ENCODE data around the gene PPP1R26. TPM values are rescaled to one million over a fixed set of nuclear protein-coding genes. Genes with fewer than 3 reads are reported as not detected.
"Not testable (repeated sequence)": the region's sequence is repeated elsewhere in the genome, so short reads cannot be mapped to it uniquely, and the experiment has no call there.

PPP1R26 gene
- total and polyA plus RNA-seq, 4 donors, result 16.1 to 37.8 (median 28.4) TPM

DNA sequence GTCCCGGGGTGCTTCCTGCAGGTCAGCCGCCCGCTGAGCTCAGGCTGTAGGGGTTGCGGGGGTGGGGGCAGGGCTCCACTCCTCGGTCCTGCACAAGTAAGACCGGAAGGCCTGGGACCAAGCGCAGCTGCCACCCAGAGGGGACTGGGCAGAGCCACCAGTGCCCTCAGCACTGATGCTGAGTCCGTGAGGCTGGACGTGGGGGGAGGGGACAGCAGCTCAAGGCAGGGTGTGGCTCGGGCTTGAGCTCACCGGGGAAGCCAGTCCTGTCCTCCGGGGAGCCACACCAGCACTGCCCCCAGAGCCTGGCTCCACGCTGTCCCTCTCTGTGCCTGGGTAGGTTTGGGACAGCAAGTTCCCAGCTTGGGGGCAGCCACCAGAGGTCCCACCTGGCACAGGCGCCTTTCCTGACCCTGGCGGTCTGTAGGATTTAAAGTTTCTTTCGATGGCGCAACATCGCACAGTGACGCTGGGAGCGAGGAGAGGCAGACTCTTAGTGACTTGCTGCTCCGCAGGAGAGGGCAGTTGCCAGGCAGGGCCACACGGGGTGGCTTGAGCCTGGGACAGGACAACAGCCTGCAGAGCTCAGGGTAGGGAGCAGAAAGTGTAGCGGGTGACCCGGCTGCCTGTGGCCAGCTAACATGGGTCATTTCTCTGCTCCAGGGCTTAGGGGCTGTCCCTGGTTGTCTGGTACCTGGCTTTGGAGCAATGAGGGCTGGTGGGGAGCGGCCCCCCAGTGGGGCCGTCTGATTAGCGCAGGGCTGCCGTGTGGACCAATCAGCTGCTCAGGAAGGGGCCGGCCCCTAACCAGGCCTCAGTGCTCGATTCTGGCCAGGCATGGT is 47.4 kb downstream of the PPP1R26 start:
- H3K36me3 ChIP-seq (ENCODE audit: control insufficient read depth, insufficient read depth, low read length), result no peaks in the 10 kb centered on the region
- DNase-seq (ENCODE audit: low read depth in 4 of 6, low spot score in 6 of 6), result no peak
- H3K4me1 ChIP-seq (ENCODE audit: control insufficient read depth, insufficient read depth, low read length), result no peaks in the 10 kb centered on the region
- 71% methylated on average over 30 of the region's 30 CpGs for WGBS (ENCODE audit: insufficient coverage)
- no peaks in the 10 kb centered on the region for H3K27me3 ChIP-seq (ENCODE audit: control insufficient read depth, insufficient read depth, low read length)
- H3K9me3 ChIP-seq (ENCODE audit: control insufficient read depth, insufficient read depth, low read length), result no peaks in the 10 kb centered on the region
- no peak overlapping the region for H3K27ac ChIP-seq (ENCODE audit: low read depth, low read length)
- no peak overlapping the region for H3K4me3 ChIP-seq (ENCODE audit: low read depth, low read length)

DNA sequence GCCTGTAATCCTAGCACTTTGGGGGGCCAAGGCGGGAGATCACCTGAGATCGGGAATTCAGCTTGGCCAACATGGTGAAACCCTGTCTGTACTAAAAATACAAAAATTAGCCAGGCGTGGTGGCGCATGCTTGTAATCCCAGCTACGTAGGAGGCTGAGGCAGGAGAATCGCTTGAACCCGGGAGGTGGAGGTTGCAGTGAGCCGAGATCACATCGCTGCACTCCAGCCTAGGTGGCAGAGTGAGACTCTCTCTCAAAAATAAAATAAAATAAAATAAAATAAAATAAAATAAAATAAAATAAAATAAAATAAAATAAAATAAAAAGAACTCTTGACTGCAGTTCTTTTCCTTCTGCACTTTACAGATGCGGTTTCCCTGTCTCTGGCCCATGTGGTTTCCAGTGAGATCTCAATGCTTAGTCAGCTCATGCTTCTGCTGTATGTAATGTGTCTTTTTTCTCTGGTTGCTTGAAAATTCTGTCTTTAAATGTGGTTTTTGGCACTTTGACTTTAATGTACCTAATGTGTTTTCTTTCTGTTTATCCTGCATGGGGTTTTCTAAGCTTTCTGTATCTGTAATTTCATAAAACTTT is 49.4 kb downstream of the PPP1R26 start:
- H3K4me3 ChIP-seq (ENCODE audit: low read depth, low read length); H3K4me1 ChIP-seq (ENCODE audit: control insufficient read depth, insufficient read depth, low read length); H3K36me3 ChIP-seq (ENCODE audit: control insufficient read depth, insufficient read depth, low read length); H3K27ac ChIP-seq (ENCODE audit: low read depth, low read length); H3K9me3 ChIP-seq (ENCODE audit: control insufficient read depth, insufficient read depth, low read length); DNase-seq (ENCODE audit: low read depth in 4 of 6, low spot score in 6 of 6); H3K27me3 ChIP-seq (ENCODE audit: control insufficient read depth, insufficient read depth, low read length): not testable (repeated sequence)
- WGBS (ENCODE audit: insufficient coverage), result 90% methylated on average over 2 of the region's 10 CpGs

DNA sequence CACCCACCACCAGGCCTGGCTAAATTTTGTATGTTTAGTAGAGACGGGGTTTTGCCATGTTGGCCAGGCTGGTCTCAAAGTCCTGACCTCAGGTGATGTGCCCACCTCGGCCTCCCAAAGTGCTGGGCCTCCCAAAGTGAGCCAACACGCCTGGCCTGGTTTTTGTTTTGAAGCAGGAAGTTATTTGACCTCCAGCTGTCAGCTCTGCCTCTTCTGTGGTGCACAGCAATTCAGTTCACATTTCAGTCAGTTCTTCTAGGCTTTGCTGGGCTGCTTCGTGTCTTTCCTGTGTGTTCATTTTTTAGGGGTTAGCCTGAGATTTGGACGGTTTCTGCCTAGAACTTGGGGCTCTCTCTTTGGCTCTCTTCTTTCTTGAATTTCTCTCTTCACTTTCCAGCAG is 50.6 kb downstream of the PPP1R26 start:
- H3K36me3 ChIP-seq (ENCODE audit: control insufficient read depth, insufficient read depth, low read length), result no peaks in the 10 kb centered on the region
- H3K27me3 ChIP-seq (ENCODE audit: control insufficient read depth, insufficient read depth, low read length), result no peaks in the 10 kb centered on the region
- WGBS (ENCODE audit: insufficient coverage), result 84% methylated on average over 5 of the region's 5 CpGs
- H3K4me1 ChIP-seq (ENCODE audit: control insufficient read depth, insufficient read depth, low read length), result no peaks in the 10 kb centered on the region
- DNase-seq (ENCODE audit: low read depth in 4 of 6, low spot score in 6 of 6), result no peak
- H3K4me3 ChIP-seq (ENCODE audit: low read depth, low read length), result no peak overlapping the region
- H3K9me3 ChIP-seq (ENCODE audit: control insufficient read depth, insufficient read depth, low read length), result no peaks in the 10 kb centered on the region
- H3K27ac ChIP-seq (ENCODE audit: low read depth, low read length), result no peak overlapping the region

DNA sequence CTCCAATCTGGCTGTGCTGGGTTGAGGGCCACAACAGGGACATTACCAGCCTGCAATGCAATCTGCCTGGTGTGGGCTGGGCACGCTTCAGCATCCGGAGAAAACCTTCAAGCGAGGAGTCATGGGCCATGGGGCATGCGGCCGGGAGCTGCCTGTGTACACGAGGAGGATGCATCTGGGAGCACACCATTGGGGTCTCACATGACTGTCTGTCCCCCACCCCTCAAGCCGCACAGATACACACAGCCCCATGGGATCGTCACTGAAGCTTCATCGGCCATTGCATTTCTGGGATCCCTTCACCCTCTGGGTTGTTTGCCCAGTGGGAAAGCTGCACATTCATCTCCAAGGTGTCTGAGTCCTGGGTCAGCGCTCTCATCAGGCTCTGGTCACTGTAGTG is 51.5 kb downstream of the PPP1R26 start:
- H3K4me3 ChIP-seq (ENCODE audit: low read depth, low read length), result no peak overlapping the region
- no peak overlapping the region for H3K27ac ChIP-seq (ENCODE audit: low read depth, low read length)
- no peaks in the 10 kb centered on the region for H3K27me3 ChIP-seq (ENCODE audit: control insufficient read depth, insufficient read depth, low read length)
- 89% methylated on average over 10 of the region's 10 CpGs for WGBS (ENCODE audit: insufficient coverage)
- no peaks in the 10 kb centered on the region for H3K4me1 ChIP-seq (ENCODE audit: control insufficient read depth, insufficient read depth, low read length)
- DNase-seq (ENCODE audit: low read depth in 4 of 6, low spot score in 6 of 6), result no peak
- H3K9me3 ChIP-seq (ENCODE audit: control insufficient read depth, insufficient read depth, low read length), result no peaks in the 10 kb centered on the region
- H3K36me3 ChIP-seq (ENCODE audit: control insufficient read depth, insufficient read depth, low read length), result no peaks in the 10 kb centered on the region

DNA sequence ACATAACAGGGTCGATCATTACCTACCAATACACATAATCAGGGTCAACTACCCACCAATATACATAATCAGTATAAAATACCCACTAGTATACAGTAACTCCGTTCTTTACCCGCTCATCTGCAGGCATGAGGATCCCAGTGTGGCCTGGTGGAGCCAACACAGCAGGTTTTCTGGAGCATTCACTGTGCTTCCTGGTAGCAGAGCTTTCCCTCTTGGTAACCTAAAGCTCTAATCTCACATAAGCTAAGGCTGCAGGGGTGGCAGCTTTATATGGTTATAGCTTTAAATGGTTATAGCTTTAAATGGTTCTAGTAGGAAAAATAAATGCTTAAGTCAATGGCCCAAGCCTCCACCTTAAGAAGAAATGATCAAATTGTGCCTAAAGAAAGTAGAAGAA is 53.5 kb downstream of the PPP1R26 start:
- WGBS (ENCODE audit: insufficient coverage), result 81% methylated on average over 3 of the region's 3 CpGs
- no peaks in the 10 kb centered on the region for H3K9me3 ChIP-seq (ENCODE audit: control insufficient read depth, insufficient read depth, low read length)
- no peak overlapping the region for H3K4me3 ChIP-seq (ENCODE audit: low read depth, low read length)
- H3K4me1 ChIP-seq (ENCODE audit: control insufficient read depth, insufficient read depth, low read length), result no peaks in the 10 kb centered on the region
- H3K36me3 ChIP-seq (ENCODE audit: control insufficient read depth, insufficient read depth, low read length), result no peaks in the 10 kb centered on the region
- H3K27me3 ChIP-seq (ENCODE audit: control insufficient read depth, insufficient read depth, low read length), result no peaks in the 10 kb centered on the region
- H3K27ac ChIP-seq (ENCODE audit: low read depth, low read length), result no peak overlapping the region
- peak in 1 of 6 donors; percentile 51 for DNase-seq (ENCODE audit: low read depth in 4 of 6, low spot score in 6 of 6)

DNA sequence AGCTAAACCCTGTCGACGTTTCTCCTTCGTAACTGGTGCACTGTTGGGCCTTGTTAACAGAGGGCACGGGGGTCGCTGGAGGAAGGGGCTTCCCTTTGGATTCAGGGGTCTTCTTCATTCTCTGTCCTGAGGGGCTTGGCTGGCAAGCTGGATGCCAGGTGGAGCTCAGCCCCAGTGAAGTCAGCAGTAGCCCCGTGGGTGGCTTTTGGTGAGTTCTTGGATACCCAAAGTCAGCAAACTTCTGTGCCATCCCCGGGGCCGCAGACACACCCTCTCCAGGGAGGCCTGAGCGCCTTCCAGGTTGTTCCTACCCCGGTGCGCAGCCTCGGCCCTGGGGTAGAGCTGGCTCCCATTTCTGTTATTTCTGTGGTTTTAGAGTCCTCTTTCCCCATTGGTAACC is 54.1 kb downstream of the PPP1R26 start:
- no peak overlapping the region for H3K4me3 ChIP-seq (ENCODE audit: low read depth, low read length)
- WGBS (ENCODE audit: insufficient coverage), result 90% methylated on average over 12 of the region's 12 CpGs
- H3K36me3 ChIP-seq (ENCODE audit: control insufficient read depth, insufficient read depth, low read length), result no peaks in the 10 kb centered on the region
- H3K9me3 ChIP-seq (ENCODE audit: control insufficient read depth, insufficient read depth, low read length), result no peaks in the 10 kb centered on the region
- H3K27ac ChIP-seq (ENCODE audit: low read depth, low read length), result no peak overlapping the region
- DNase-seq (ENCODE audit: low read depth in 4 of 6, low spot score in 6 of 6), result no peak
- H3K27me3 ChIP-seq (ENCODE audit: control insufficient read depth, insufficient read depth, low read length), result no peaks in the 10 kb centered on the region
- no peaks in the 10 kb centered on the region for H3K4me1 ChIP-seq (ENCODE audit: control insufficient read depth, insufficient read depth, low read length)

DNA sequence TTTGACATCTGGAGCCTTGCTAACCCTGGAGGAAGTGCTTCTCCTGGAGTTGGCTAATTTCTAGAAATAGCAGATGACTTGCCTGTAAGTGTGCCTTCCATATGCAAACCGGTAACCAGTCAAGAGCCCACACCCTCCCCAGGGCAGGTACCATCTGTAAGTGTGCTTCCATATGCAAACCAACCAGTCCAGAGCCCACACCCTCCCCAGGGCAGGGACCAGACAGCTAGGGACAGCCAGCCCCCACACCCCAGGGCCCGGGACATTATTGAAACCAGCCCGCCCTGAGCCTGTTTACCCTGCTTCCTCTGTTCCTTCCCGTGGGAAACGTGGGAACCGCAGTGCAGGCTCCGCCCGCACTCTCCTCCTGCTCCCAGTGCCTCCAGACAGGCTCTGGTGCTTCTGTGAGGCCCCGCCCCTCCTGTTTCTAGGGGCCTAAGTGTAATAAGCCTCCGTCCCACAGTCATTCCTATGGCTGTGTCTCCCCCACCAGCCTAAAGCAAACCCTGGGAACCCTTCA is 54.7 kb downstream of the PPP1R26 start:
- H3K27me3 ChIP-seq (ENCODE audit: control insufficient read depth, insufficient read depth, low read length); H3K36me3 ChIP-seq (ENCODE audit: control insufficient read depth, insufficient read depth, low read length); H3K9me3 ChIP-seq (ENCODE audit: control insufficient read depth, insufficient read depth, low read length); DNase-seq (ENCODE audit: low read depth in 4 of 6, low spot score in 6 of 6); H3K27ac ChIP-seq (ENCODE audit: low read depth, low read length); H3K4me1 ChIP-seq (ENCODE audit: control insufficient read depth, insufficient read depth, low read length); H3K4me3 ChIP-seq (ENCODE audit: low read depth, low read length): not testable (repeated sequence)
- 39% methylated on average over 10 of the region's 10 CpGs for WGBS (ENCODE audit: insufficient coverage)

DNA sequence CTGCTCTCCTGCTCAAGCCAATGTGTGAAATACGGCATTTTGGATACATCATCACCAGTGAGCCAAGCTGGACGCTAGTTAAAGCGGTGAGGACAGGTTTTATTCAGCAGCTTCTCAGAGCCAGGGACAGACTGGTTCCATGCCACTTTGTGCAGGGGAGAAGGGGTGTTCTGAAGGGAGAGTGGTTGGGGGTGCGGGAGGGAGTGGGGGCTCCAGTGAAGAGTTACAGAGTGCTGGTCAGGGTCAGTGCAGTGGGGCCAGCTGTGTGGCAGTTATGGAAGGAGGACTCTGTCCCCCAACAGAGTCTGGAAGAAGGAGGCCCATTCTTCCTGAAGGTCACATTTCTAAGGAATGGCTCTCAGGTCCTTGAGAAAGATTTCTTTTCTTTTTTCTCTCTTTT is 55.2 kb downstream of the PPP1R26 start:
- H3K4me3 ChIP-seq (ENCODE audit: low read depth, low read length); H3K27ac ChIP-seq (ENCODE audit: low read depth, low read length); H3K36me3 ChIP-seq (ENCODE audit: control insufficient read depth, insufficient read depth, low read length); H3K9me3 ChIP-seq (ENCODE audit: control insufficient read depth, insufficient read depth, low read length); H3K4me1 ChIP-seq (ENCODE audit: control insufficient read depth, insufficient read depth, low read length); H3K27me3 ChIP-seq (ENCODE audit: control insufficient read depth, insufficient read depth, low read length); DNase-seq (ENCODE audit: low read depth in 4 of 6, low spot score in 6 of 6): not testable (repeated sequence)
- 71% methylated on average over 4 of the region's 4 CpGs for WGBS (ENCODE audit: insufficient coverage)

DNA sequence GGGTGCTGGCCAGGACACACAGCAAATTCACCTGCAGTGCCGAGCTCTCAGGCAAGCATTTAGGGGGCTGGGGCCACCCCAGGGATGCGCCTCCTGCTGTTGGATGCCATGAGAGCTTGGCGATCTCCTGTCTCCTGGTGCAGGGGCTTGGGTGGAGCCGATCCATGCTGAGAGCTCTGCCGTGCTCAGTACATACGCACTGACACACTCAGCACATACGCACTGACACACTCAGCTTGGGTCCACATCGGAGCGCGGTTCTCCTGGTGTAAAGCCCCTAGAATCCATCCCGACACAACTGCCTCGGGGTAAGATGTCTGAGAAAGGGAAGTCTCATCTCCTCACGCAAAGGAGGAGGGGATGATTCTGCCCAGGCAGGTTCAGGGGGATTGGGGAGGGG is 56.0 kb downstream of the PPP1R26 start:
- H3K27me3 ChIP-seq (ENCODE audit: control insufficient read depth, insufficient read depth, low read length); H3K27ac ChIP-seq (ENCODE audit: low read depth, low read length); H3K36me3 ChIP-seq (ENCODE audit: control insufficient read depth, insufficient read depth, low read length); H3K9me3 ChIP-seq (ENCODE audit: control insufficient read depth, insufficient read depth, low read length); H3K4me1 ChIP-seq (ENCODE audit: control insufficient read depth, insufficient read depth, low read length); DNase-seq (ENCODE audit: low read depth in 4 of 6, low spot score in 6 of 6); H3K4me3 ChIP-seq (ENCODE audit: low read depth, low read length): not testable (repeated sequence)
- 80% methylated on average over 5 of the region's 13 CpGs for WGBS (ENCODE audit: insufficient coverage)

DNA sequence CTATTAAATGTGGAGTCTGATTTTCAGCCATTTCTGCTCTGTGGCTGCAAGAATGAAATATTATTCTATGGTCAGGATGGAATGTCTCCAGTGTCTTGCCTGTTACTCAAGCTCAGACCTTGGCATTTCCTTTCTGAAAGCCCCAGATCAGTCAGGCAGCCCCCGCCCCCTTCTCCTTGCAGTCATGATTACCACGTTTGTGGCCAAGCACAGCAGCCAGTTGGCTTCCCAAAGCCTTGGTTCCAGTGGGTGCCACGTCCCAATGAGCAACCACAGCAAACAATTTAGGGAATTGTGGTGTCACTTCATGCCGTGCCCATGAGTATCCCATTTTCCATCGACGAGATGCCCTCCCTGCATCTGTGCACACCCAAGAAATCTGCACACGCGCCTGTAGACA is 56.6 kb downstream of the PPP1R26 start:
- H3K4me1 ChIP-seq (ENCODE audit: control insufficient read depth, insufficient read depth, low read length), result no peaks in the 10 kb centered on the region
- H3K27me3 ChIP-seq (ENCODE audit: control insufficient read depth, insufficient read depth, low read length), result no peaks in the 10 kb centered on the region
- no peaks in the 10 kb centered on the region for H3K36me3 ChIP-seq (ENCODE audit: control insufficient read depth, insufficient read depth, low read length)
- WGBS (ENCODE audit: insufficient coverage), result 87% methylated on average over 8 of the region's 8 CpGs
- H3K4me3 ChIP-seq (ENCODE audit: low read depth, low read length), result no peak overlapping the region
- H3K27ac ChIP-seq (ENCODE audit: low read depth, low read length), result no peak overlapping the region
- H3K9me3 ChIP-seq (ENCODE audit: control insufficient read depth, insufficient read depth, low read length), result no peaks in the 10 kb centered on the region
- DNase-seq (ENCODE audit: low read depth in 4 of 6, low spot score in 6 of 6), result no peak
